LHCN-M2 (cell line): ENCODE data around the gene RRP1B. TPM values are rescaled to one million over a fixed set of nuclear protein-coding genes. Genes with fewer than 3 reads are reported as not detected.
"Not testable (repeated sequence)": the region's sequence is repeated elsewhere in the genome, so short reads cannot be mapped to it uniquely, and the experiment has no call there.

Experiments
- DNase-seq: peaks from one replicate; pipeline ENCODE4 v3.0.0-alpha.2; 2012; ENCODE audit warnings: low read depth
- total RNA-seq: library from RNA; depleted of rRNA; stranded (reverse); fragments of >200 nt; gene quantifications from 2 replicates; pipeline ENCODE4 v1.2.3, GENCODE V29; 2014

Gene RRP1B
- total RNA-seq, 1 experiment from 2014 or later = 36.8 TPM

GRCh38 chr21:43669828-43670605, 10.7 kb downstream of the RRP1B start:
- DNase-seq = no peak

GRCh38 chr21:43675871-43676270, 16.5 kb downstream of the RRP1B start:
- no peak for DNase-seq

- no peak for DNase-seq
Measured at GRCh38 chr21:43676391-43676790, 17.0 kb downstream of the RRP1B start.

GRCh38 chr21:43679951-43680350, 20.6 kb downstream of the RRP1B start:
- DNase-seq = no peak

- not testable (repeated sequence) for DNase-seq
Measured at GRCh38 chr21:43680421-43680820, 21.1 kb downstream of the RRP1B start.

GRCh38 chr21:43681650-43682049, 22.3 kb downstream of the RRP1B start:
- no peak for DNase-seq

GRCh38 chr21:43684424-43684823, 25.1 kb downstream of the RRP1B start:
- no peak for DNase-seq

- no peak for DNase-seq
Measured at GRCh38 chr21:43686811-43687565, 27.6 kb downstream of the RRP1B start.

- no peak for DNase-seq
Measured at GRCh38 chr21:43687566-43688399, 28.4 kb downstream of the RRP1B start.

GRCh38 chr21:43688906-43689305, 29.5 kb downstream of the RRP1B start:
- DNase-seq = no peak

GRCh38 chr21:43689556-43690337, 30.4 kb downstream of the RRP1B start:
- no peak for DNase-seq

GRCh38 chr21:43690346-43690745, 31.0 kb downstream of the RRP1B start:
- no peak for DNase-seq

- no peak for DNase-seq
Measured at GRCh38 chr21:43691086-43691795, 31.9 kb downstream of the RRP1B start.

GRCh38 chr21:43691801-43692200, 32.4 kb downstream of the RRP1B start:
- DNase-seq = no peak

- DNase-seq = no peak
Measured at GRCh38 chr21:43692949-43693348, 33.6 kb downstream of the RRP1B start.

GRCh38 chr21:43693981-43694380, 34.6 kb downstream of the RRP1B start:
- no peak for DNase-seq

- no peak for DNase-seq
Measured at GRCh38 chr21:43694437-43695079, 35.2 kb downstream of the RRP1B start.

- DNase-seq = no peak
Measured at GRCh38 chr21:43696214-43696613, 36.9 kb downstream of the RRP1B start.

GRCh38 chr21:43697758-43698643, 38.6 kb downstream of the RRP1B start:
- peak; percentile 21 for DNase-seq
